ENCODE measurements around the gene ENAH.

GRCh38 chr1:225684741-225685140, 31.8 kb upstream of the ENAH start:
- TF ChIP-seq POLR2AphosphoS5 (IDR thresholded peaks at IDR 0.05) = no peak
- no peak for TF ChIP-seq CTCF (IDR thresholded peaks at IDR 0.05 in 8 of 11, conservative IDR thresholded peaks at IDR 0.05 in 3 of 11)
- no peak for TF ChIP-seq POLR2A (IDR thresholded peaks at IDR 0.05)
